Stomach (tissue), 4 donors: Measurements from ENCODE around the gene AP3B1.

Source experiments
- POLR2A ChIP-seq, 4 donors: fragments of 450-650 bp; IDR thresholded peaks; one replicate each; pipeline ENCODE4 v1.6.1; 2016; ENCODE audit warnings: antibody characterized with exemption in 4 of 4, control low read depth in 2 of 4, mild to moderate bottlenecking in 1 of 4, moderate library complexity in 1 of 4
- TF ChIP-seq, protein P1 (sequence below), 7 experiments: fragments of 450-650 bp in 4 of 7; fragments of 200-600 bp in 3 of 7; sonication (generic) in 3 of 7; IDR thresholded peaks; one replicate each; pipeline ENCODE4 v1.5.1; 2016 to 2019; ENCODE audit warnings: antibody characterized with exemption in 7 of 7, control low read depth in 2 of 7, mild to moderate bottlenecking in 1 of 7

DNA sequence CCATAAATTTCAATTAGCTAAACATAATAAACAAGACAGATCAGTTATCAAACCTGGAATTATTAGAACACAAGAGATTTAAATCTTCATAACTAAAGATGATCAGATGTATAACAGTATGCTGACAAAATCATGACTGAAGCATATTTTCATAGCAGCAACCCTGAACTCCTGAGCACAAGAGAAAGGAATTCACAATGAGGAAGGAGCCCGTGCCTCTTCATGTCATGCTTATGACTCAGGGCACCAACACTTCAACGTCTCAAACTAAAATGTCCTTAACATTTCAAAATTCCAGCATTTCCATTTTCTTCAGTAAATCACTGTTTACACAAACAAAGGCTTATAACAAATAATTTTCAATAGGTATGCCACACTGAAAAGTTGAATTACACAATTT, 6.7 kb downstream of the AP3B1 start:
- TF ChIP-seq, protein P1, sequence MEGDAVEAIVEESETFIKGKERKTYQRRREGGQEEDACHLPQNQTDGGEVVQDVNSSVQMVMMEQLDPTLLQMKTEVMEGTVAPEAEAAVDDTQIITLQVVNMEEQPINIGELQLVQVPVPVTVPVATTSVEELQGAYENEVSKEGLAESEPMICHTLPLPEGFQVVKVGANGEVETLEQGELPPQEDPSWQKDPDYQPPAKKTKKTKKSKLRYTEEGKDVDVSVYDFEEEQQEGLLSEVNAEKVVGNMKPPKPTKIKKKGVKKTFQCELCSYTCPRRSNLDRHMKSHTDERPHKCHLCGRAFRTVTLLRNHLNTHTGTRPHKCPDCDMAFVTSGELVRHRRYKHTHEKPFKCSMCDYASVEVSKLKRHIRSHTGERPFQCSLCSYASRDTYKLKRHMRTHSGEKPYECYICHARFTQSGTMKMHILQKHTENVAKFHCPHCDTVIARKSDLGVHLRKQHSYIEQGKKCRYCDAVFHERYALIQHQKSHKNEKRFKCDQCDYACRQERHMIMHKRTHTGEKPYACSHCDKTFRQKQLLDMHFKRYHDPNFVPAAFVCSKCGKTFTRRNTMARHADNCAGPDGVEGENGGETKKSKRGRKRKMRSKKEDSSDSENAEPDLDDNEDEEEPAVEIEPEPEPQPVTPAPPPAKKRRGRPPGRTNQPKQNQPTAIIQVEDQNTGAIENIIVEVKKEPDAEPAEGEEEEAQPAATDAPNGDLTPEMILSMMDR (IDR thresholded peaks at IDR 0.05) = no peak
- no peak for TF ChIP-seq POLR2A (IDR thresholded peaks at IDR 0.05)
